ENCODE data around the gene NFKBIZ.
A peak's percentile ranks its signal among the peaks of the same experiment; 100 is the strongest.

The NFKBIZ gene

DNA sequence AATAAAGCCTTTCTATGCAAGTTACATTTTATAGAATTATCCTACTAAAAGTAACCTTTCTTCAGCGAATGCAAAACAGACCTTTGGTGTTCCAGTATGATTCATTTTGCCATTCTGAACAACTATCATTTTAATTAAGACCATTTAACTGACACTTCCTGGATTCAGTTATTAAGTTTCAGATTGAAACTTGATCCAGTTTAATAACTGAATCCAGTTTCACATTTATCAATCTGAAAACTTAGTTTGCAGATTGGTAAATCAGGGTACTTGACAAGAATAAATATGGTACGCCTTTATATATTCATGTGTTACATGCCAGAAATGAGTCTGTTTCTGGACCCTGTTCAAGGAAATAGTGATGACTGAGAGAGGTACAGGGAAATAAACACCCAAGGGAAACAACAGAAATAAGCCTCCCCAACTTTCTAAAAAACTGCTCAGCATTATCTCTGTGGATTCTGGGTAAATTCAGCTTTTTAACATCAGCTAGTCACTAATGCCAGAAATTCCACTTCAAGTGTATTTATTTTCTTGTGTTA is 23.3 kb upstream of the NFKBIZ start:
- Histone ChIP-seq H3K9ac (ENCODE audit: low read length) (peak overlapping the region; percentile 15; the same call in 1 of the 2 replicates), H3K79me2 (ENCODE audit: low read length) (peaks cover 29% of the 10 kb centered on the region), H3K27ac (ENCODE audit: low read length) (peak overlapping the region; percentile 61), H3K36me3 (replicated peaks; ENCODE audit: low read depth, low read length) (peaks cover 15% of the 10 kb centered on the region), H3K4me2 (ENCODE audit: low read length) (peak overlapping the region; percentile 33), H3K4me3 (ENCODE audit: low read length) (no peak overlapping the region), H2AFZ (ENCODE audit: low read depth, low read length) (no peak overlapping the region), H4K20me1 (ENCODE audit: insufficient read depth, low read length) (0 out of 2 replicates have a peak, but pooled peaks cover 2% of the 10 kb centered on the region), H3K4me1 (ENCODE audit: low read length) (peaks cover 36% of the 10 kb centered on the region), H3K27me3 (ENCODE audit: low read depth, low read length) (no peaks in the 10 kb centered on the region), H3K9me3 (ENCODE audit: insufficient read depth, low read length) (no peaks in the 10 kb centered on the region)
- TF ChIP-seq EZH2phosphoT487 (IDR thresholded peaks at IDR 0.05; ENCODE audit: low read depth) = no peak
- TF ChIP-seq, protein P1, sequence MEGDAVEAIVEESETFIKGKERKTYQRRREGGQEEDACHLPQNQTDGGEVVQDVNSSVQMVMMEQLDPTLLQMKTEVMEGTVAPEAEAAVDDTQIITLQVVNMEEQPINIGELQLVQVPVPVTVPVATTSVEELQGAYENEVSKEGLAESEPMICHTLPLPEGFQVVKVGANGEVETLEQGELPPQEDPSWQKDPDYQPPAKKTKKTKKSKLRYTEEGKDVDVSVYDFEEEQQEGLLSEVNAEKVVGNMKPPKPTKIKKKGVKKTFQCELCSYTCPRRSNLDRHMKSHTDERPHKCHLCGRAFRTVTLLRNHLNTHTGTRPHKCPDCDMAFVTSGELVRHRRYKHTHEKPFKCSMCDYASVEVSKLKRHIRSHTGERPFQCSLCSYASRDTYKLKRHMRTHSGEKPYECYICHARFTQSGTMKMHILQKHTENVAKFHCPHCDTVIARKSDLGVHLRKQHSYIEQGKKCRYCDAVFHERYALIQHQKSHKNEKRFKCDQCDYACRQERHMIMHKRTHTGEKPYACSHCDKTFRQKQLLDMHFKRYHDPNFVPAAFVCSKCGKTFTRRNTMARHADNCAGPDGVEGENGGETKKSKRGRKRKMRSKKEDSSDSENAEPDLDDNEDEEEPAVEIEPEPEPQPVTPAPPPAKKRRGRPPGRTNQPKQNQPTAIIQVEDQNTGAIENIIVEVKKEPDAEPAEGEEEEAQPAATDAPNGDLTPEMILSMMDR (IDR thresholded peaks at IDR 0.05; ENCODE audit: low read depth, low read length) = no peak

DNA sequence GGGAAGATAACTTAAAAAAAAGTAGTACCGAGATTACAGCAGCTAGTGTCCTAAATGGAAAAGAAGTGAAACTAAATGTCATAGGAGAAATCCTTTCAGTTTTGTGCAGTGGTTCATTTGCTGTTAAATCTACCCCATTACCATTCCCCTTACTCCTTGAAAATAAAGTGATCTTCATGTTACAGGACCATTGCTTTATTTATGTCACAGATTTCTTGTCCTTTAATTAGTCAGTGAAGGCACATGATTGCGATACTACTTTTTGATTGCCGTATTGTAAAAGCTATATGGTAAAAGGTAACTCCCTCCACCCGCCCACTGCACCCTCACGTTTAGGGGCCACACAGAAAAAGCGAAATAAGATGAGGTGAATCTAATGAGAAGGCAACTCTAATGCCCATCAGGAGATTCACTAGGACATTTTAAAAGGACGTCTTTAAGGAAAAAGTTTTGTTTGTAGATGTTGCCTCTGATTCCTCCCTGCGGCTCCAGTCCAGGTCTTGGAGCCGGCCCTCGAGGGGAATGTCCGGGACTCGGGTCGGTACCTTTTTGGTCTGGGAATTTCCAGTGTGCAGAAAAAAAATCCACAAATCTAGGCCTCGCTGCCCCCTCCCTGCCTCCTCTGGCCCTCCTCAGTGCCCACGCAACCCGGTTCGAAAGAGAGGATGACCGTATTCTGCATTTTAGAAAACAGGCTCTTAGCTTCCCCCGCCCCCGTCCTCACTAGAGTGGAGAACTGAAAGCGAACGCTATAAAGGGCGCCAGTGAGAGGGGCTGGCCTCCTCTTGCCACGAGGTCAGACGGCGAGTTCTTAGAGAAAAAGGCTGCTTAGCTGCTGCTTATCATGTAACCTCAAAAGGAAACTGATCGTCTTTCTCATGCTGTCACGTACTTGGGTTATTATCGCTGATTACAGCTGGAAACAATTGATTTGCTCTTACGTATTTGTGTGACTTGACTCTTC is 21.8 kb upstream of the NFKBIZ start:
- peak overlapping the region; percentile 43; the same call in 1 of the 2 replicates for H2AFZ ChIP-seq (ENCODE audit: low read depth, low read length)
- H4K20me1 ChIP-seq (ENCODE audit: insufficient read depth, low read length) = peaks cover 9% of the 10 kb centered on the region
- H3K36me3 ChIP-seq (replicated peaks; ENCODE audit: low read depth, low read length) = peaks cover 20% of the 10 kb centered on the region
- peak overlapping the region; percentile 98 for H3K9ac ChIP-seq (ENCODE audit: low read length)
- peaks cover 44% of the 10 kb centered on the region for H3K79me2 ChIP-seq (ENCODE audit: low read length)
- H3K27ac ChIP-seq (ENCODE audit: low read length) = peak overlapping the region; percentile 91
- peak overlapping the region; percentile 96 for H3K4me2 ChIP-seq (ENCODE audit: low read length)
- H3K4me1 ChIP-seq (ENCODE audit: low read length) = peaks cover 46% of the 10 kb centered on the region
- no peaks in the 10 kb centered on the region for H3K9me3 ChIP-seq (ENCODE audit: insufficient read depth, low read length)
- peak overlapping the region; percentile 89 for H3K4me3 ChIP-seq (ENCODE audit: low read length)
- TF ChIP-seq EZH2phosphoT487 (IDR thresholded peaks at IDR 0.05; ENCODE audit: low read depth) = no peak
- TF ChIP-seq, protein P1 (IDR thresholded peaks at IDR 0.05; ENCODE audit: low read depth, low read length) = no peak
- H3K27me3 ChIP-seq (ENCODE audit: low read depth, low read length) = no peaks in the 10 kb centered on the region

DNA sequence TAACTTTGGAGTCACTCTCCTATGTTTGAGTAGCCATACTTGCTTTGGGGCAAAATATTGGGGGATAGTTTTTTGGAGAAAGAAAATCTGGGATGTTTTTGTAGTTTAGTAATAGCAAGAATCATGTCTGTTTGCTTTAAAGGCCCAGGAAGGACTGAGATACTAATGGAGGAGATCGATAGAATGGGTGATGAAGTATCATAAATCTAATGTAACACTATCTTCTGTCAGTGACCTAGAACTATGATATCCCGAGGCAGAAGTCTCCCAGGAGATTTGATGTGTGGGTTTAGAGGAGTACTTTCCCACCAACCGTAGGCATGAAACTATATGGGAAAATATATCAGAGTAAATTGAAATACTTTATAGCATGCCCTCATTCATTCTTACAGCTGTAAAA is 21.0 kb upstream of the NFKBIZ start:
- no peaks in the 10 kb centered on the region for H3K9me3 ChIP-seq (ENCODE audit: insufficient read depth, low read length)
- H3K27ac ChIP-seq (ENCODE audit: low read length) = peak overlapping the region; percentile 91
- peak overlapping the region; percentile 89 for H3K4me3 ChIP-seq (ENCODE audit: low read length)
- H4K20me1 ChIP-seq (ENCODE audit: insufficient read depth, low read length) = peaks cover 16% of the 10 kb centered on the region
- no peak overlapping the region for H2AFZ ChIP-seq (ENCODE audit: low read depth, low read length)
- peak overlapping the region; percentile 96 for H3K4me2 ChIP-seq (ENCODE audit: low read length)
- TF ChIP-seq, protein P1 (IDR thresholded peaks at IDR 0.05; ENCODE audit: low read depth, low read length) = no peak
- no peak for TF ChIP-seq EZH2phosphoT487 (IDR thresholded peaks at IDR 0.05; ENCODE audit: low read depth)
- H3K27me3 ChIP-seq (ENCODE audit: low read depth, low read length) = no peaks in the 10 kb centered on the region
- H3K36me3 ChIP-seq (replicated peaks; ENCODE audit: low read depth, low read length) = peaks cover 28% of the 10 kb centered on the region
- peaks cover 52% of the 10 kb centered on the region for H3K79me2 ChIP-seq (ENCODE audit: low read length)
- H3K4me1 ChIP-seq (ENCODE audit: low read length) = peaks cover 53% of the 10 kb centered on the region
- H3K9ac ChIP-seq (ENCODE audit: low read length) = peak overlapping the region; percentile 98
